ENCODE results near the gene ADAMTS9. TPM values are rescaled to one million over a fixed set of nuclear protein-coding genes. Genes with fewer than 3 reads are reported as not detected.

The ADAMTS9 gene
- total and polyA plus RNA-seq, 9 of the 15 experiments (the other 6 are each of a cell fraction or from before 2014, with no cell fraction given), result 0.05 to 0.32 (median 0.13) TPM; not detected in 2

GRCh38 chr3:64684715-64685261 lies 3.0 kb downstream of the ADAMTS9 start:
- ATAC-seq (no peak), FAIRE-seq (no peak), DNase-seq (ENCODE audit: extremely low read depth in 1 of 4, low spot score in 3 of 4) (no peak)
- WGBS (ENCODE audit: insufficient coverage, low coverage, missing lambda C conversion rate), result 31% methylated on average over 11 of the region's 22 CpGs
- BruUV-seq (replicated peaks), result no TSS peak
- Histone ChIP-seq H3K79me2 (ENCODE audit: control insufficient read depth, insufficient read depth, low read length) (no peaks in the 10 kb centered on the region), H2AFZ (ENCODE audit: low read depth, low read length) (no peak overlapping the region), H3K9me1 (ENCODE audit: control insufficient read depth, insufficient read depth, low read length) (no peaks in the 10 kb centered on the region), H3K4me2 (ENCODE audit: insufficient read depth, low read length) (no peak overlapping the region), H3K27me3 (ENCODE audit: control insufficient read depth in 2 of 2, insufficient read depth in 2 of 2, low read length in 2 of 2) (peaks cover 0 to 7% of the 10 kb centered on the region in 2 experiments; a peak in 3 of 5 replicates), H3K27ac (ENCODE audit: extremely low read depth, low read depth, low read length) (no peak overlapping the region), H3K4me3 (no peak overlapping the region), H3K36me3 (ENCODE audit: control insufficient read depth, insufficient read depth, low read length) (no peaks in the 10 kb centered on the region), H3K9me3 (replicated peaks; ENCODE audit: control insufficient read depth, insufficient read depth, low read depth, low read length) (no peaks in the 10 kb centered on the region), H3K4me1 (replicated peaks in 1 of 2; ENCODE audit: control insufficient read depth in 2 of 2, insufficient read depth in 2 of 2, low read length in 2 of 2) (peaks cover 0 to 14% of the 10 kb centered on the region in 2 experiments; a peak in 2 of 5 replicates), H3K9ac (ENCODE audit: insufficient read depth in 1 of 2, low read depth in 2 of 2, low read length in 2 of 2) (no peak overlapping the region), H4K20me1 (replicated peaks; ENCODE audit: control insufficient read depth, insufficient read depth, low read length) (no peaks in the 10 kb centered on the region)
- CTCF ChIA-PET (ENCODE audit: low intra/inter-chr PET ratio), result no interaction called here
- POLR2A ChIA-PET, result no interaction called here
- intact Hi-C loops (cut with micrococcal nuclease) (no loop called here), in situ Hi-C loops (cut with MboI) (no loop called here)
- TF ChIP-seq TEAD2 (tag; IDR thresholded peaks at IDR 0.05) (no peak), ZFP36 (IDR thresholded peaks at IDR 0.05; ENCODE audit: low read depth, low read length, partially characterized antibody) (no peak), REST (IDR thresholded peaks at IDR 0.05; ENCODE audit: borderline replicate concordance) (no peak), REST (CRISPR knock-in tag; IDR thresholded peaks at IDR 0.05; ENCODE audit: low read depth) (no peak), ZNF347 (CRISPR knock-in tag; IDR thresholded peaks at IDR 0.05; ENCODE audit: low read depth) (no peak), ZNF436 (CRISPR knock-in tag; IDR thresholded peaks at IDR 0.05) (no peak), CC2D1A (IDR thresholded peaks at IDR 0.05) (no peak), ZNF780A (CRISPR knock-in tag; IDR thresholded peaks at IDR 0.05) (no peak)
- TF ChIP-seq, protein P1, sequence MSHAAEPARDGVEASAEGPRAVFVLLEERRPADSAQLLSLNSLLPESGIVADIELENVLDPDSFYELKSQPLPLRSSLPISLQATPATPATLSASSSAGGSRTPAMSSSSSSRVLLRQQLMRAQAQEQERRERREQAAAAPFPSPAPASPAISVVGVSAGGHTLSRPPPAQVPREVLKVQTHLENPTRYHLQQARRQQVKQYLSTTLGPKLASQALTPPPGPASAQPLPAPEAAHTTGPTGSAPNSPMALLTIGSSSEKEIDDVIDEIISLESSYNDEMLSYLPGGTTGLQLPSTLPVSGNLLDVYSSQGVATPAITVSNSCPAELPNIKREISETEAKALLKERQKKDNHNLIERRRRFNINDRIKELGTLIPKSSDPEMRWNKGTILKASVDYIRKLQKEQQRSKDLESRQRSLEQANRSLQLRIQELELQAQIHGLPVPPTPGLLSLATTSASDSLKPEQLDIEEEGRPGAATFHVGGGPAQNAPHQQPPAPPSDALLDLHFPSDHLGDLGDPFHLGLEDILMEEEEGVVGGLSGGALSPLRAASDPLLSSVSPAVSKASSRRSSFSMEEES (CRISPR knock-in tag; IDR thresholded peaks at IDR 0.05), result no peak
- TF ChIP-seq, protein P2, sequence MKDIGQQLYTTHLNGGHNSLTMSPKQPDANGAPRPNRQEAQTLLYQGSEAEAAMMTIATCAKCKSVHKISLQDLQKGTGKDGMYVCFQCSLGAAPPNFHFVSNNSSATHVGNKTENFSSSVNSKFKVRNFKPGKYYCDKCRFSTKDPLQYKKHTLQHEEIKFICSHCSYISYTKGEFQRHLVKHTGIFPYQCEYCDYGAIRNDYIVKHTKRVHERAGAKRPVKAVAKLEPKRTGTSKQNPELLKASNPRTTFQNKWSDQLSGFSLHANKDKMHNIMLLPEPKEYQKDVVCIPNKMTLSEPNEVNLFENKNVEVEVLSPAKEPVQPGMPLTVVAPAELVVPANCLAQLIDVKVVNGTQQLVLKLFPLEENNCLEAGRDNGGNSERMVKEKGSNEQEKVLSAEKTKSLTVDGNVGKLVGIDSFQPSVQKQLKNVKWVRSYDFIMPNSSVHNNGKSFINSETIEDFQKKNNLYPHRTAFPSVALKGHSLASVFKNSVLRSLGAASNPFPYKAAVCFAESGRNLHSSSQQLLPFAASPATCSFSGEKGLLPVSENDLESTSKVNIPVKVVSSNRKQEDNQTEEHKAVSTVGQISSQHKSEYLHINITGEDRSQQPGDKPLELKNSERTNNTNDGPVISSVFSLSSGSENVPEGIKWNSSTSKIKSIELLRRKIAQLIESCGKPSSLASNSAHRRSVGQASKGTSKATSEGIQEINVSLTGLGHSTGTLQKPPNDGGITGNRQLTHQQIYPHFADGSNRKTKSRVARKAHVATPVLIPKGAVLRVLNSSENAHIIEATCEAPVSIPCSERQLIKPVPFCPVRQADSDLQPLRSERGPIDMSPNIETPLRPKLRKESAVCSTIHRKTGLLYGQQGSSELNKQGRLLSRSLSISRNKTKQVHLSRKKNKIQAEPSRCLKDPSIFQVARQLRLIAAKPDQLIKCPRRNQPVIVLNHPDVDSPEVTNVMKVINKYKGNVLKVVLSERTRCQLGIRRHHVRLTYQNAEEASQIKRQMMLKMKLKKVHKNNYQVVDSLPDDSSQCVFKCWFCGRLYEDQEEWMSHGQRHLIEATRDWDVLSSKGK (CRISPR knock-in tag; IDR thresholded peaks at IDR 0.05), result no peak

Measured in K562 (cell line).